H9 (cell line): ENCODE results near the gene LMTK3. TPM values are rescaled to one million over a fixed set of nuclear protein-coding genes. Genes with fewer than 3 reads are reported as not detected.
A peak's percentile ranks its signal among the peaks of the same experiment; 100 is the strongest.

ENCODE experiments used
- DNase-seq: peaks from one replicate; pipeline ENCODE4 v3.0.0-alpha.2; 2017
- H2AFZ ChIP-seq: one replicate; pipeline ENCODE4 v1.6.1; 2013; ENCODE audit warnings: mild to moderate bottlenecking, low read length, control low read depth, moderate library complexity
- H2AK5ac ChIP-seq: 2 replicates; pipeline ENCODE4 v1.6.1; 2013; ENCODE audit warnings: low read length, control low read depth, mixed read lengths; ENCODE audit not compliant: insufficient read length
- H2BK120ac ChIP-seq: one replicate; pipeline ENCODE4 v1.6.1; 2013; ENCODE audit warnings: low read depth, mild to moderate bottlenecking, low read length, control low read depth, inconsistent platforms; ENCODE audit not compliant: poor library complexity, severe bottlenecking
- H2BK12ac ChIP-seq: 2 replicates; pipeline ENCODE4 v1.6.1; 2013; ENCODE audit warnings: low read length, control low read depth, mixed read lengths, low read depth; ENCODE audit not compliant: insufficient read length
- H2BK15ac ChIP-seq: 2 replicates; pipeline ENCODE4 v1.6.1; 2013; ENCODE audit warnings: low read depth, low read length, control low read depth
- H2BK20ac ChIP-seq: one replicate; pipeline ENCODE4 v1.6.1; 2013; ENCODE audit warnings: low read depth, mild to moderate bottlenecking, low read length, control low read depth, inconsistent platforms; ENCODE audit not compliant: poor library complexity, severe bottlenecking
- H2BK5ac ChIP-seq: 2 replicates; pipeline ENCODE4 v1.6.1; 2013; ENCODE audit warnings: low read length, control low read depth, mixed read lengths; ENCODE audit not compliant: insufficient read length
- H3K14ac ChIP-seq: 2 replicates; pipeline ENCODE4 v1.6.1; 2013; ENCODE audit warnings: low read length, control low read depth; ENCODE audit not compliant: insufficient read depth
- H3K18ac ChIP-seq: 2 replicates; pipeline ENCODE4 v1.6.1; 2013; ENCODE audit warnings: low read depth, mild to moderate bottlenecking, mixed read lengths, low read length, control low read depth; ENCODE audit not compliant: insufficient read length
- H3K23ac ChIP-seq: 2 replicates; pipeline ENCODE4 v1.6.1; 2013; ENCODE audit warnings: low read length, control low read depth, mixed read lengths, low read depth; ENCODE audit not compliant: insufficient read length
- H3K23me2 ChIP-seq: 2 replicates; pipeline ENCODE4 v1.6.1; 2013; ENCODE audit warnings: low read depth, mild to moderate bottlenecking, mixed read lengths, low read length, control low read depth; ENCODE audit not compliant: insufficient read length, poor library complexity, severe bottlenecking
- H3K27ac ChIP-seq: 2 replicates; pipeline ENCODE4 v1.5.1; 2013; ENCODE audit warnings: low read length, control low read depth, mixed read lengths, low read depth; ENCODE audit not compliant: insufficient read length
- H3K27me3 ChIP-seq: 2 replicates; pipeline ENCODE4 v1.6.1; 2013; ENCODE audit warnings: low read length, control low read depth, inconsistent platforms; ENCODE audit not compliant: insufficient read depth
- H3K4ac ChIP-seq: 2 replicates; pipeline ENCODE4 v1.6.1; 2013; ENCODE audit warnings: low read depth, mild to moderate bottlenecking, control low read depth, inconsistent platforms, low read length, moderate library complexity
- H3K4me1 ChIP-seq: 2 replicates; pipeline ENCODE4 v1.6.1; 2013; ENCODE audit warnings: low read length, control low read depth, inconsistent platforms; ENCODE audit not compliant: insufficient read depth
- H3K4me2 ChIP-seq: 2 replicates; pipeline ENCODE4 v1.6.1; 2013; ENCODE audit warnings: low read length, control low read depth, mixed read lengths; ENCODE audit not compliant: insufficient read length, insufficient read depth
- H3K56ac ChIP-seq: 2 replicates; pipeline ENCODE4 v1.6.1; 2013; ENCODE audit warnings: low read depth, mild to moderate bottlenecking, mixed read lengths, low read length, control low read depth; ENCODE audit not compliant: insufficient read length
- H3K79me1 ChIP-seq: 2 replicates; pipeline ENCODE4 v1.6.1; 2013; ENCODE audit warnings: low read depth, mild to moderate bottlenecking, moderate library complexity, low read length, control low read depth, inconsistent platforms; ENCODE audit not compliant: insufficient read depth, poor library complexity, severe bottlenecking
- H3K79me2 ChIP-seq: 2 replicates; pipeline ENCODE4 v1.6.1; 2013; ENCODE audit warnings: low read length, control low read depth, inconsistent platforms; ENCODE audit not compliant: insufficient read depth
- H3K9ac ChIP-seq: 2 replicates; pipeline ENCODE4 v1.6.1; 2013; ENCODE audit warnings: low read length, control low read depth, mixed read lengths; ENCODE audit not compliant: insufficient read length; ENCODE audit errors: extremely low read depth
- H3K9me3 ChIP-seq: one replicate; pipeline ENCODE4 v1.6.1; 2013; ENCODE audit warnings: low read depth, low read length, inconsistent platforms; ENCODE audit not compliant: control insufficient read depth
- H3T11ph ChIP-seq: one replicate; pipeline ENCODE4 v1.6.1; 2013; ENCODE audit warnings: mild to moderate bottlenecking, low read length, control low read depth, inconsistent platforms
- H4K20me1 ChIP-seq: one replicate; pipeline ENCODE4 v1.6.1; 2013; ENCODE audit not compliant: control insufficient read depth, insufficient read length, insufficient read depth
- H4K5ac ChIP-seq: 2 replicates; pipeline ENCODE4 v1.6.1; 2013; ENCODE audit warnings: low read depth, mild to moderate bottlenecking, mixed read lengths, low read length, control low read depth; ENCODE audit not compliant: insufficient read length
- H4K8ac ChIP-seq: replicated peaks from 2 replicates; pipeline ENCODE4 v1.6.1; 2013; ENCODE audit warnings: low read length, control low read depth, mixed read lengths, low read depth; ENCODE audit not compliant: insufficient read length
- H4K91ac ChIP-seq: 2 replicates; pipeline ENCODE4 v1.6.1; 2013; ENCODE audit warnings: low read depth, mild to moderate bottlenecking, moderate library complexity, mixed read lengths, low read length, control low read depth; ENCODE audit not compliant: insufficient read length
- H3K27ac Mint-ChIP-seq, 3 experiments: 2 replicates in 2 of 3; 3 replicates in 1 of 3; pipeline ENCODE4 v1.8.0; 2020 to 2021; ENCODE audit warnings: mixed read lengths in 3 of 3, mild to moderate bottlenecking in 1 of 3, moderate library complexity in 1 of 3
- H3K27me3 Mint-ChIP-seq: 2 replicates; pipeline ENCODE4 v1.8.0; 2021; ENCODE audit warnings: low read depth, mild to moderate bottlenecking, moderate library complexity, mixed read lengths
- H3K36me3 Mint-ChIP-seq, 3 experiments: 2 replicates in 2 of 3; 3 replicates in 1 of 3; pipeline ENCODE4 v1.8.0; 2020 to 2021; ENCODE audit warnings: low read depth in 3 of 3, mixed read lengths in 3 of 3; ENCODE audit not compliant: insufficient read depth in 1 of 3
- H3K4me1 Mint-ChIP-seq, 2 experiments: 2 replicates each; pipeline ENCODE4 v1.8.0; 2020; ENCODE audit warnings: mixed read lengths in 2 of 2
- H3K4me3 Mint-ChIP-seq, 2 experiments: 2 replicates in 1 of 2; 3 replicates in 1 of 2; pipeline ENCODE4 v1.8.0; 2020 to 2021; ENCODE audit warnings: mild to moderate bottlenecking in 2 of 2, mixed read lengths in 2 of 2, moderate library complexity in 1 of 2
- H3K9me3 Mint-ChIP-seq, 2 experiments: 2 replicates in 1 of 2; 3 replicates in 1 of 2; pipeline ENCODE4 v1.8.0; 2020; ENCODE audit warnings: mild to moderate bottlenecking in 2 of 2, mixed read lengths in 2 of 2, moderate library complexity in 1 of 2
- CTCF ChIP-seq: fragments of 200-600 bp; sonication (generic); conservative IDR thresholded peaks from 3 replicates; pipeline ENCODE4 v1.8.0; 2021; ENCODE audit warnings: antibody characterized with exemption, mild to moderate bottlenecking
- WGBS: extraction: QIAGEN DNeasy Blood & Tissue Kit; methylation state at CpG from one replicate; pipeline ENCODE4 v1.1.7; 2013; ENCODE audit warnings: missing lambda C conversion rate, low lambda C conversion rate, mixed read lengths; ENCODE audit not compliant: insufficient read length; ENCODE audit errors: extremely low coverage; 5-methylcytosine and 5-hydroxymethylcytosine counted together
- total RNA-seq: library from RNA; stranded (reverse); gene quantifications from 2 replicates; pipeline ENCODE4 v1.2.1, GENCODE V29; 2021

Gene LMTK3
- total RNA-seq, 1 experiment from 2014 or later, result 14.4 TPM

- H4K5ac ChIP-seq, result no peak overlapping the region
- peaks cover 2% of the 10 kb centered on the region; the same call in 1 of the 2 replicates for H3K4me1 ChIP-seq
- no peak overlapping the region for H3T11ph ChIP-seq
- peaks cover 8% of the 10 kb centered on the region for H3K23me2 ChIP-seq
- DNase-seq, result peak; percentile 46
- H4K91ac ChIP-seq, result no peak overlapping the region
- no peak overlapping the region for H3K18ac ChIP-seq
- H3K4me2 ChIP-seq, result no peak overlapping the region
- Mint-ChIP-seq H3K27me3 (no peaks in the 10 kb centered on the region), H3K4me3 (no peak overlapping the region), H3K27ac (0 out of 7 replicates have a peak overlapping the region, but pooled peaks of 1 of the 3 experiments have one; percentile 64), H3K9me3 (no peaks in the 10 kb centered on the region; a peak in 1 of 5 replicates), H3K36me3 (peaks cover 7 to 20% (median 8%) of the 10 kb centered on the region in 3 experiments), H3K4me1 (peaks cover 15 to 20% of the 10 kb centered on the region in 2 experiments)
- no peak overlapping the region for H2BK120ac ChIP-seq
- no peak overlapping the region for H2BK12ac ChIP-seq
- H2AFZ ChIP-seq, result no peak overlapping the region
- H3K9me3 ChIP-seq, result no peaks in the 10 kb centered on the region
- peaks cover 3% of the 10 kb centered on the region for H3K79me1 ChIP-seq
- no peak overlapping the region for H3K27ac ChIP-seq
- H3K9ac ChIP-seq, result no peak overlapping the region
- H3K4ac ChIP-seq, result no peak overlapping the region
- no peak overlapping the region for H2BK20ac ChIP-seq
- no peak overlapping the region for H3K14ac ChIP-seq
- H2AK5ac ChIP-seq, result no peak overlapping the region
- H2BK5ac ChIP-seq, result no peak overlapping the region
- TF ChIP-seq CTCF, result no peak
- no peak overlapping the region for H3K56ac ChIP-seq
- no peak overlapping the region for H4K8ac ChIP-seq
- H3K27me3 ChIP-seq, result no peaks in the 10 kb centered on the region
- H3K23ac ChIP-seq, result no peak overlapping the region
- H3K79me2 ChIP-seq, result 0 out of 2 replicates have a peak, but pooled peaks cover 2% of the 10 kb centered on the region
- no CpG with 5 or more reads among the region's 94 CpGs for WGBS
- no peak overlapping the region for H2BK15ac ChIP-seq
- H4K20me1 ChIP-seq, result no peaks in the 10 kb centered on the region
Observed at GRCh38 chr19:48442116-48443035, 69.3 kb downstream of the LMTK3 start.
